T-cell (primary cell): Measurements from ENCODE around the gene KIAA1614. TPM values are rescaled to one million over a fixed set of nuclear protein-coding genes. Genes with fewer than 3 reads are reported as not detected.

Experiments used
- ATAC-seq, 4 experiments: fragments of 200-7000 bp in 3 of 4; fragments of 150-1000 bp in 1 of 4; cut with Tn5 transposase; replicated peaks in 1 of 4; 1 replicate in 3 of 4; 2 replicates in 1 of 4; pipeline ENCODE4 v1.10.0; 2021; ENCODE audit warnings: moderate library complexity in 3 of 4, mild to moderate bottlenecking in 2 of 4, moderate number of reproducible peaks in 1 of 4
- CTCF ChIA-PET, 2 donors: fragments of 300-600 bp; sonication (Branson Sonifier 250); formaldehyde crosslinking; loops; one replicate each; lab custom pipeline; 2022; ENCODE audit warnings: antibody characterized with exemption in 2 of 2; lab: Charles Lee
- POLR2A ChIA-PET, 2 donors: fragments of 300-600 bp; sonication (Branson Sonifier 250); formaldehyde crosslinking; loops; one replicate each; lab custom pipeline; 2022; ENCODE audit warnings: antibody characterized with exemption in 2 of 2; lab: Charles Lee
- DNase-seq, 35 experiments: peaks; one replicate each; pipeline versions ENCODE4 v3.0.0 to v3.0.0-alpha.2; 2013 to 2023
- H3K27ac ChIP-seq: one replicate; pipeline ENCODE4 v1.5.1; 2013; ENCODE audit warnings: low read length
- H3K27me3 ChIP-seq, 2 experiments: replicated peaks in 1 of 2; 1 replicate in 1 of 2; 2 replicates in 1 of 2; pipeline versions ENCODE4 v1.6.1 to v1.7.0; 2013; ENCODE audit warnings: low read length in 1 of 2, mixed read lengths in 1 of 2; ENCODE audit not compliant: control insufficient read depth in 2 of 2, insufficient read depth in 2 of 2; ENCODE audit errors: extremely low read depth in 1 of 2
- H3K36me3 ChIP-seq, 2 donors: 1 replicate in 1 of 2; 2 replicates in 1 of 2; pipeline versions ENCODE4 v1.6.1 to v1.7.0; 2013; ENCODE audit warnings: low read length in 1 of 2; ENCODE audit not compliant: control insufficient read depth in 2 of 2, insufficient read depth in 1 of 2; ENCODE audit errors: extremely low read depth in 1 of 2
- H3K4me1 ChIP-seq, 2 experiments: 1 replicate in 1 of 2; 2 replicates in 1 of 2; pipeline versions ENCODE4 v1.6.1 to v1.7.0; 2013; ENCODE audit warnings: low read length in 2 of 2, mixed read lengths in 1 of 2; ENCODE audit not compliant: insufficient read depth in 2 of 2, control insufficient read depth in 1 of 2; ENCODE audit errors: extremely low read depth in 1 of 2
- H3K4me3 ChIP-seq, 2 donors: 1 replicate in 1 of 2; 2 replicates in 1 of 2; pipeline versions ENCODE4 v1.5.1 to v1.7.0; 2013; ENCODE audit warnings: mild to moderate bottlenecking in 2 of 2, low read length in 1 of 2, moderate library complexity in 1 of 2; ENCODE audit not compliant: control insufficient read depth in 1 of 2; ENCODE audit errors: extremely low read depth in 1 of 2
- H3K9me3 ChIP-seq: 2 replicates; pipeline ENCODE4 v1.7.0; 2013
- H3K27ac Mint-ChIP-seq, 2 donors: one replicate each; pipeline ENCODE4 v1.8.0; 2020 to 2021; ENCODE audit warnings: mild to moderate bottlenecking in 2 of 2, mixed read lengths in 2 of 2
- H3K27me3 Mint-ChIP-seq, 2 donors: one replicate each; pipeline ENCODE4 v1.8.0; 2021 to 2022; ENCODE audit warnings: mixed read lengths in 2 of 2
- H3K36me3 Mint-ChIP-seq: one replicate; pipeline ENCODE4 v1.8.0; 2021; ENCODE audit warnings: mixed read lengths
- H3K4me1 Mint-ChIP-seq, 3 donors: one replicate each; pipeline ENCODE4 v1.8.0; 2020 to 2022; ENCODE audit warnings: mixed read lengths in 3 of 3, mild to moderate bottlenecking in 1 of 3
- H3K4me3 Mint-ChIP-seq, 3 donors: one replicate each; pipeline ENCODE4 v1.8.0; 2020 to 2022; ENCODE audit warnings: mild to moderate bottlenecking in 3 of 3, mixed read lengths in 3 of 3, moderate library complexity in 3 of 3
- H3K9me3 Mint-ChIP-seq, 3 donors: one replicate each; pipeline ENCODE4 v1.8.0; 2020 to 2022; ENCODE audit warnings: mixed read lengths in 3 of 3
- WGBS: methylation state at CpG from one replicate; pipeline ENCODE4 v1.1.5; 2013; ENCODE audit warnings: missing lambda C conversion rate; ENCODE audit not compliant: insufficient coverage; 5-methylcytosine and 5-hydroxymethylcytosine counted together
- total RNA-seq, 35 experiments: library from RNA in 6 of 35; stranded (reverse) in 6 of 35; fragments of 120-200 nt in 1 of 35; gene quantifications; one replicate each; pipeline versions ENCODE4 v1.2.1 to v1.2.4 and lab custom pipeline; 2013 to 2026

The KIAA1614 gene
- total RNA-seq, 5 donors from 2014 or later (not counting 1 experiment from before 2014, with no cell fraction given) = 0.05 to 0.38 (median 0.20) TPM

GRCh38 chr1:180937012-180937372 is 24.3 kb downstream of the KIAA1614 start:
- ATAC-seq = no peak
- WGBS = no CpG with 5 or more reads among the region's 1 CpG

GRCh38 chr1:180937624-180938225 is 25.0 kb downstream of the KIAA1614 start:
- Histone ChIP-seq H3K27me3 (peaks cover 0 to 9% of the 10 kb centered on the region in 2 experiments), H3K9me3 (no peaks in the 10 kb centered on the region), H3K36me3 (no peaks in the 10 kb centered on the region), H3K4me1 (no peaks in the 10 kb centered on the region), H3K27ac (no peak overlapping the region), H3K4me3 (no peak overlapping the region)
- ChIA-PET POLR2A (no interaction called here), CTCF (no interaction called here)
- no peaks in the 10 kb centered on the region for H3K9me3 Mint-ChIP-seq
- H3K4me1 Mint-ChIP-seq = peaks cover 3 to 7% (median 6%) of the 10 kb centered on the region in 3 donors
- peaks cover 0 to 3% of the 10 kb centered on the region in 2 donors for H3K27me3 Mint-ChIP-seq
- DNase-seq (no peak), ATAC-seq (no peak)
- no peak overlapping the region for H3K27ac Mint-ChIP-seq
- WGBS = 49% methylated on average over 6 of the region's 9 CpGs
- H3K4me3 Mint-ChIP-seq = no peak overlapping the region
- H3K36me3 Mint-ChIP-seq = no peaks in the 10 kb centered on the region

More at GRCh38 chr1:180937012-180937372, 24.3 kb downstream of the KIAA1614 start:
- Histone ChIP-seq H3K27ac (no peak overlapping the region), H3K36me3 (no peaks in the 10 kb centered on the region), H3K9me3 (no peaks in the 10 kb centered on the region), H3K27me3 (peaks cover 0 to 9% of the 10 kb centered on the region in 2 experiments), H3K4me3 (no peak overlapping the region), H3K4me1 (no peaks in the 10 kb centered on the region)
- ChIA-PET POLR2A (no interaction called here), CTCF (no interaction called here)
- Mint-ChIP-seq H3K4me1 (peaks cover 3 to 7% (median 6%) of the 10 kb centered on the region in 3 donors), H3K36me3 (no peaks in the 10 kb centered on the region), H3K4me3 (no peak overlapping the region), H3K27ac (no peak overlapping the region), H3K9me3 (no peaks in the 10 kb centered on the region), H3K27me3 (peaks cover 0 to 3% of the 10 kb centered on the region in 2 donors)
- no peak for DNase-seq

GRCh38 chr1:180939073-180939710 is 26.5 kb downstream of the KIAA1614 start:
- Mint-ChIP-seq H3K9me3 (no peaks in the 10 kb centered on the region), H3K4me3 (no peak overlapping the region), H3K4me1 (peaks cover 3 to 7% (median 6%) of the 10 kb centered on the region in 3 donors), H3K36me3 (peaks cover 3% of the 10 kb centered on the region), H3K27ac (no peak overlapping the region), H3K27me3 (no peaks in the 10 kb centered on the region)
- no peak overlapping the region for H3K4me3 ChIP-seq
- WGBS = 86% methylated on average over 6 of the region's 9 CpGs
- H3K27me3 ChIP-seq = peaks cover 0 to 9% of the 10 kb centered on the region in 2 experiments
- ChIA-PET POLR2A (interaction anchor here in 1 of 2 donors (0.6 kb wide), 1 partner anchor 74 kb away, joined by 3 read pairs; no protein-coding TSS in a partner anchor), CTCF (interaction anchor here in 1 of 2 donors (0.8 kb wide), 1 partner anchor 253 kb away, joined by 3 read pairs; no protein-coding TSS in a partner anchor)
- no peak for DNase-seq
- H3K36me3 ChIP-seq = no peaks in the 10 kb centered on the region
- no peaks in the 10 kb centered on the region for H3K9me3 ChIP-seq
- H3K27ac ChIP-seq = no peak overlapping the region
- no peaks in the 10 kb centered on the region for H3K4me1 ChIP-seq
- ATAC-seq = no peak

- H3K27ac ChIP-seq = no peak overlapping the region
- Mint-ChIP-seq H3K9me3 (no peaks in the 10 kb centered on the region), H3K36me3 (peaks cover 7% of the 10 kb centered on the region), H3K4me1 (peaks cover 0 to 6% (median 4%) of the 10 kb centered on the region in 3 donors), H3K27me3 (no peaks in the 10 kb centered on the region), H3K4me3 (no peak overlapping the region), H3K27ac (no peak overlapping the region)
- ChIA-PET POLR2A (interaction anchor here (0.6 kb wide), 2 partner anchors 73 to 166 kb away, joined by 3 to 5 read pairs; no protein-coding TSS in a partner anchor), CTCF (interaction anchor here (0.5 to 0.8 kb wide), 2 partner anchors 44 to 253 kb away, joined by 3 to 5 read pairs; no protein-coding TSS in a partner anchor)
- H3K27me3 ChIP-seq = peaks cover 0 to 9% of the 10 kb centered on the region in 2 experiments
- no peaks in the 10 kb centered on the region for H3K4me1 ChIP-seq
- WGBS = 53% methylated on average over 3 of the region's 3 CpGs
- ATAC-seq (no peak), DNase-seq (no peak)
- H3K9me3 ChIP-seq = no peaks in the 10 kb centered on the region
- H3K4me3 ChIP-seq = no peak overlapping the region
- no peaks in the 10 kb centered on the region for H3K36me3 ChIP-seq
These were observed 27.0 kb downstream of the KIAA1614 start for GRCh38 chr1:180939711-180940103.

GRCh38 chr1:180940445-180940844 is 27.7 kb downstream of the KIAA1614 start:
- 92% methylated on average over 4 of the region's 5 CpGs for WGBS
- Mint-ChIP-seq H3K4me3 (no peak overlapping the region), H3K36me3 (peaks cover 7% of the 10 kb centered on the region)

GRCh38 chr1:180941518-180942275 is 29.0 kb downstream of the KIAA1614 start:
- Mint-ChIP-seq H3K9me3 (peaks cover 1 to 2% (median 2%) of the 10 kb centered on the region in 3 donors), H3K4me3 (no peak overlapping the region), H3K36me3 (peaks cover 14% of the 10 kb centered on the region), H3K4me1 (peaks cover 0 to 6% (median 4%) of the 10 kb centered on the region in 3 donors), H3K27ac (no peak overlapping the region), H3K27me3 (no peaks in the 10 kb centered on the region)
- Histone ChIP-seq H3K27ac (no peak overlapping the region), H3K27me3 (peaks cover 0 to 6% of the 10 kb centered on the region in 2 experiments), H3K36me3 (no peaks in the 10 kb centered on the region), H3K4me3 (no peak overlapping the region), H3K9me3 (peaks cover 5% of the 10 kb centered on the region), H3K4me1 (no peaks in the 10 kb centered on the region)
- ATAC-seq = no peak
- 92% methylated on average over 11 of the region's 20 CpGs for WGBS
- POLR2A ChIA-PET = no interaction called here
- DNase-seq = no peak
- CTCF ChIA-PET = no interaction called here

More at GRCh38 chr1:180940445-180940844, 27.7 kb downstream of the KIAA1614 start:
- Mint-ChIP-seq H3K9me3 (no peaks in the 10 kb centered on the region), H3K4me1 (peaks cover 0 to 6% (median 4%) of the 10 kb centered on the region in 3 donors), H3K27me3 (no peaks in the 10 kb centered on the region), H3K27ac (no peak overlapping the region)
- Histone ChIP-seq H3K9me3 (no peaks in the 10 kb centered on the region), H3K36me3 (no peaks in the 10 kb centered on the region), H3K4me3 (no peak overlapping the region), H3K27ac (no peak overlapping the region), H3K4me1 (no peaks in the 10 kb centered on the region), H3K27me3 (peaks cover 0 to 9% of the 10 kb centered on the region in 2 experiments)
- ATAC-seq (no peak), DNase-seq (no peak)
- ChIA-PET CTCF (interaction anchor here in 1 of 2 donors (0.5 kb wide), 1 partner anchor 44 kb away, joined by 5 read pairs; no protein-coding TSS in a partner anchor), POLR2A (no interaction called here)
